Body of pancreas (tissue), 4 donors: Measurements from ENCODE around the gene C19orf25.

Experiments used
- CTCF ChIP-seq, 7 experiments: fragments of 450-650 bp in 4 of 7; fragments of 200-600 bp in 3 of 7; sonication (generic) in 3 of 7; IDR thresholded peaks; one replicate each; pipeline ENCODE4 v1.5.1; 2016 to 2019; ENCODE audit warnings: antibody characterized with exemption in 7 of 7
- POLR2A ChIP-seq, 3 donors: fragments of 450-650 bp; IDR thresholded peaks; one replicate each; pipeline ENCODE4 v1.6.1; 2016; ENCODE audit warnings: antibody characterized with exemption in 3 of 3, mild to moderate bottlenecking in 2 of 3

GRCh38 chr19:1466018-1466460 is 13.0 kb downstream of the C19orf25 start:
- no peak for TF ChIP-seq POLR2A (IDR thresholded peaks at IDR 0.05)
- no peak for TF ChIP-seq CTCF (IDR thresholded peaks at IDR 0.05)
